Gastroesophageal sphincter (tissue), 4 donors: ENCODE measurements around the gene KIF20A. TPM values are rescaled to one million over a fixed set of nuclear protein-coding genes. Genes with fewer than 3 reads are reported as not detected.

Source experiments
- ATAC-seq: fragments of 150-250 bp; one replicate; pipeline ENCODE4 v1.9.1; 2016; ENCODE audit warnings: mild to moderate bottlenecking, moderate library complexity
- H3K27ac ChIP-seq, 4 donors: fragments of 200-600 bp; sonication (generic) in 3 of 4; 1 replicate in 3 of 4; 2 replicates in 1 of 4; pipeline ENCODE4 v1.5.1; 2016 to 2019
- H3K27me3 ChIP-seq: fragments of 200-600 bp; sonication (generic); one replicate; pipeline ENCODE4 v1.5.1; 2019
- H3K36me3 ChIP-seq, 2 donors: fragments of 200-600 bp; sonication (generic); one replicate each; pipeline ENCODE4 v1.5.1; 2019; ENCODE audit warnings: control low read depth in 1 of 2
- H3K4me1 ChIP-seq, 3 donors: fragments of 200-600 bp; sonication (generic); 1 replicate in 2 of 3; 2 replicates in 1 of 3; pipeline ENCODE4 v1.5.1; 2016 to 2019; ENCODE audit warnings: control low read depth in 2 of 3
- H3K4me3 ChIP-seq, 2 donors: fragments of 200-600 bp; sonication (generic); one replicate each; pipeline ENCODE4 v1.5.1; 2019; ENCODE audit warnings: mild to moderate bottlenecking in 1 of 2, moderate library complexity in 1 of 2
- H3K9me3 ChIP-seq, 3 donors: fragments of 200-600 bp; sonication (generic); one replicate each; pipeline ENCODE4 v1.5.1; 2017 to 2019; ENCODE audit warnings: control low read depth in 2 of 3
- EP300 ChIP-seq: sonication (generic); formaldehyde crosslinking; IDR thresholded peaks from one replicate; pipeline ENCODE4 v1.6.1; 2017; ENCODE audit warnings: antibody characterized with exemption, mild to moderate bottlenecking
- POLR2A ChIP-seq, 2 donors: fragments of 450-650 bp; IDR thresholded peaks; one replicate each; pipeline ENCODE4 v1.6.1; 2017; ENCODE audit warnings: antibody characterized with exemption in 2 of 2, mild to moderate bottlenecking in 2 of 2, moderate library complexity in 1 of 2
- POLR2AphosphoS5 ChIP-seq: sonication (generic); formaldehyde crosslinking; IDR thresholded peaks from one replicate; pipeline ENCODE4 v1.6.1; 2017; ENCODE audit warnings: antibody characterized with exemption
- WGBS, 2 donors: methylation state at CpG; one replicate each; pipeline ENCODE4 v1.1.5; 2018; ENCODE audit warnings: low coverage in 1 of 2; 5-methylcytosine and 5-hydroxymethylcytosine counted together
- total RNA-seq, 4 donors: library from RNA; depleted of rRNA; stranded (reverse); fragments of >200 nt; gene quantifications; one replicate each; pipeline ENCODE4 v1.1.0, GENCODE V29; 2016
- TF ChIP-seq, protein P1 (sequence below), 4 experiments: fragments of 200-600 bp in 2 of 4; fragments of 450-650 bp in 2 of 4; sonication (generic) in 1 of 4; IDR thresholded peaks; one replicate each; pipeline ENCODE4 v1.5.1; 2017 to 2019; ENCODE audit warnings: antibody characterized with exemption in 4 of 4, mild to moderate bottlenecking in 2 of 4, moderate library complexity in 2 of 4

KIF20A gene
- 1 to 10 TPM in 1 of 4 donors, under 1 TPM in 1, not detected in 2; 0.12 to 2.0 TPM for total RNA-seq

DNA sequence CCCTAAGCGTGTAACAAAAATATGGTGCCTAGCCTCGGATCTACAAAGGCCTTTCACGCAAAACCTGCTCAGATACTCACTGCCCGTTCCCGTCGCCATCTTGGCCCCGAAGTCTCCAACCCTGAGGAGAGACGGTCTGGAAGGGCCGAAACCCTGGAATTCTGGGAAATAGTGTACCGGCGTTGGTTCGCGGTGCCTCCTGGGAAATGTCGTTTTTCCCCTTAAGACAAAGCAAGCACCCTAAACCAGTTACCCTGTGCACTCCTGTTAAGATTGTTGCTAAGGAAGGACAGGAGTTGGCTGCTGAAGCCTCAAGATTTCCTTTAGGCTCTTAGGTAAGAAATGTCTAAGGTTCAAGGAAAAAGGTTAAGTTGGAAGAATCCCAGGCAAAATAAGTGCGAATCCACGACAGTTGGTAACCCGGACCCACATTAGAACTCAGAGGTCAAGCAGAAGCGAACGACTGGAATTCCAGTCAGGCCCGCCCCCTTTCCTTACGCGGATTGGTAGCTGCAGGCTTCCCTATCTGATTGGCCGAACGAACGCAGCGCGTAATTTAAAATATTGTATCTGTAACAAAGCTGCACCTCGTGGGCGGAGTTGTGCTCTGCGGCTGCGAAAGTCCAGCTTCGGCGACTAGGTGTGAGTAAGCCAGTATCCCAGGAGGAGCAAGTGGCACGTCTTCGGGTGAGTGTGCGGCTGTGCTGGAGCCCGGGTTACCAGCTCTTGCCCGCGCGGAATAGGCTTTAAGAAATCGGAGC is at the start of gene KIF20A, which contains the start of gene BRD8:
Gene KIF20A, plus strand, starts transcription at position 597 of the 761 bp plus-strand sequence. CDS start 569 bp downstream, outside the sequence.
Gene BRD8, minus strand, starts transcription at position 115 of the 761 bp plus-strand sequence. Its CDS starts 16 bp downstream, at position 99.
- TF ChIP-seq EP300 (no peak), POLR2AphosphoS5 (peak; percentile 66), POLR2A (IDR thresholded peaks at IDR 0.05) (peak in 1 of 2 donors; percentile 42)
- TF ChIP-seq, protein P1, sequence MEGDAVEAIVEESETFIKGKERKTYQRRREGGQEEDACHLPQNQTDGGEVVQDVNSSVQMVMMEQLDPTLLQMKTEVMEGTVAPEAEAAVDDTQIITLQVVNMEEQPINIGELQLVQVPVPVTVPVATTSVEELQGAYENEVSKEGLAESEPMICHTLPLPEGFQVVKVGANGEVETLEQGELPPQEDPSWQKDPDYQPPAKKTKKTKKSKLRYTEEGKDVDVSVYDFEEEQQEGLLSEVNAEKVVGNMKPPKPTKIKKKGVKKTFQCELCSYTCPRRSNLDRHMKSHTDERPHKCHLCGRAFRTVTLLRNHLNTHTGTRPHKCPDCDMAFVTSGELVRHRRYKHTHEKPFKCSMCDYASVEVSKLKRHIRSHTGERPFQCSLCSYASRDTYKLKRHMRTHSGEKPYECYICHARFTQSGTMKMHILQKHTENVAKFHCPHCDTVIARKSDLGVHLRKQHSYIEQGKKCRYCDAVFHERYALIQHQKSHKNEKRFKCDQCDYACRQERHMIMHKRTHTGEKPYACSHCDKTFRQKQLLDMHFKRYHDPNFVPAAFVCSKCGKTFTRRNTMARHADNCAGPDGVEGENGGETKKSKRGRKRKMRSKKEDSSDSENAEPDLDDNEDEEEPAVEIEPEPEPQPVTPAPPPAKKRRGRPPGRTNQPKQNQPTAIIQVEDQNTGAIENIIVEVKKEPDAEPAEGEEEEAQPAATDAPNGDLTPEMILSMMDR (IDR thresholded peaks at IDR 0.05), result no peak
- 1 to 2% methylated on average over 11 to 40 of the region's 41 CpGs for WGBS, 2 donors
- H3K4me3 ChIP-seq, result peak within 1 kb of the TSS; percentile 52 to 70

GRCh38 chr5:138129347-138129746 is 49.6 kb upstream of the KIF20A start:
- H3K9me3 ChIP-seq, result no peaks in the 10 kb centered on the region
- no peak overlapping the region for H3K27ac ChIP-seq
- WGBS, 2 donors, result 84% methylated on average over 3 to 6 of the region's 6 CpGs
- H3K4me1 ChIP-seq, result no peaks in the 10 kb centered on the region
- no peaks in the 10 kb centered on the region for H3K36me3 ChIP-seq
- no peak for TF ChIP-seq EP300
- TF ChIP-seq, protein P1 (IDR thresholded peaks at IDR 0.05), result no peak
- TF ChIP-seq POLR2AphosphoS5, result no peak
- TF ChIP-seq POLR2A (IDR thresholded peaks at IDR 0.05), result no peak
- no peak overlapping the region for H3K4me3 ChIP-seq
- no peaks in the 10 kb centered on the region for H3K27me3 ChIP-seq
- no peak for ATAC-seq

More for the DNA sequence above, at the start of gene KIF20A, which contains the start of gene BRD8:
- H3K4me1 ChIP-seq, result peaks cover 0 to 34% (median 11%) of the 10 kb centered on the region in 3 donors
- no peaks in the 10 kb centered on the region for H3K9me3 ChIP-seq
- peaks cover 0 to 43% of the 10 kb centered on the region in 2 donors for H3K36me3 ChIP-seq
- peak; percentile 98 for ATAC-seq
- no peaks in the 10 kb centered on the region for H3K27me3 ChIP-seq
- peak within 1 kb of the TSS; percentile 35 to 93 (median 83) for H3K27ac ChIP-seq

- Histone ChIP-seq H3K9me3 (no peaks in the 10 kb centered on the region), H3K27me3 (no peaks in the 10 kb centered on the region), H3K36me3 (no peaks in the 10 kb centered on the region), H3K27ac (no peak overlapping the region), H3K4me1 (no peaks in the 10 kb centered on the region), H3K4me3 (peak overlapping the region in 1 of 2 donors; percentile 45)
- TF ChIP-seq, protein P1 (IDR thresholded peaks at IDR 0.05), result no peak
- TF ChIP-seq POLR2AphosphoS5 (no peak), EP300 (no peak)
- 91 to 93% methylated on average over 5 to 7 of the region's 7 CpGs for WGBS, 2 donors
- ATAC-seq, result no peak
Observed at GRCh38 chr5:138132543-138132942, 46.4 kb upstream of the KIF20A start.

GRCh38 chr5:138138949-138139780 is 39.7 kb upstream of the KIF20A start, which contains the start of gene NME5:
Gene NME5, minus strand, starts transcription at chr5:138139428. Its CDS starts 648 bp downstream, at chr5:138138780.
- no peaks in the 10 kb centered on the region for H3K27me3 ChIP-seq
- WGBS, 2 donors, result 6 to 11% methylated on average over 5 to 13 of the region's 31 CpGs
- H3K4me1 ChIP-seq, result peaks cover 0 to 7% (median 0%) of the 10 kb centered on the region in 3 donors
- H3K27ac ChIP-seq, result peak within 1 kb of the TSS in 1 of 4 donors; percentile 52
- no peaks in the 10 kb centered on the region for H3K9me3 ChIP-seq
- peak; percentile 66 for ATAC-seq
- TF ChIP-seq POLR2AphosphoS5 (no peak), EP300 (no peak), POLR2A (IDR thresholded peaks at IDR 0.05) (no peak)
- TF ChIP-seq, protein P1 (IDR thresholded peaks at IDR 0.05), result no peak
- peak within 1 kb of the TSS; percentile 57 to 61 for H3K4me3 ChIP-seq
- H3K36me3 ChIP-seq, result no peaks in the 10 kb centered on the region
